NB4 (cell line): ENCODE results near the gene MGRN1.

Source experiments
- DNase-seq: peaks from one replicate; pipeline ENCODE4 v3.0.0; 2010; ENCODE audit warnings: low read depth
- H3K4me3 ChIP-seq: one replicate; pipeline ENCODE4 v1.5.1; 2011; ENCODE audit warnings: mild to moderate bottlenecking, low read depth, low read length, moderate library complexity
- CTCF ChIP-seq: IDR thresholded peaks from one replicate; pipeline ENCODE4 v1.5.1; 2012; ENCODE audit warnings: low read depth, low read length
- MAX ChIP-seq: IDR thresholded peaks from 2 replicates; pipeline ENCODE4 v1.6.1; 2011; ENCODE audit warnings: low read depth, low read length
- MYC ChIP-seq: IDR thresholded peaks from 2 replicates; pipeline ENCODE4 v1.6.1; 2011; ENCODE audit warnings: low read depth, low read length
- POLR2A ChIP-seq: IDR thresholded peaks from 2 replicates; pipeline ENCODE4 v1.6.1; 2011; ENCODE audit warnings: mild to moderate bottlenecking; ENCODE audit not compliant: insufficient read length; ENCODE audit errors: extremely low read depth

The MGRN1 gene

GRCh38 chr16:4685292-4685691 lies 60.7 kb downstream of the MGRN1 start:
- H3K4me3 ChIP-seq, result no peak overlapping the region
- TF ChIP-seq MAX (no peak), MYC (no peak), CTCF (no peak), POLR2A (no peak)
- DNase-seq, result no peak

GRCh38 chr16:4685776-4686496 lies 61.3 kb downstream of the MGRN1 start:
- TF ChIP-seq MYC (no peak), POLR2A (no peak), CTCF (no peak), MAX (no peak)
- no peak overlapping the region for H3K4me3 ChIP-seq
- DNase-seq, result no peak

GRCh38 chr16:4686497-4687210 lies 62.0 kb downstream of the MGRN1 start:
- no peak overlapping the region for H3K4me3 ChIP-seq
- TF ChIP-seq CTCF (no peak), MAX (no peak), MYC (no peak), POLR2A (no peak)
- DNase-seq, result no peak

- TF ChIP-seq MAX (no peak), POLR2A (no peak), MYC (no peak), CTCF (no peak)
- DNase-seq, result no peak
Measured at GRCh38 chr16:4687416-4687815, 62.8 kb downstream of the MGRN1 start.

GRCh38 chr16:4687946-4688673 lies 63.5 kb downstream of the MGRN1 start:
- TF ChIP-seq CTCF (no peak), MAX (no peak), MYC (no peak), POLR2A (no peak)
- no peak for DNase-seq
- H3K4me3 ChIP-seq, result no peak overlapping the region

More at GRCh38 chr16:4687416-4687815, 62.8 kb downstream of the MGRN1 start:
- no peak overlapping the region for H3K4me3 ChIP-seq
